H1 (cell line): Measurements from ENCODE around the gene CCDC159. TPM values are rescaled to one million over a fixed set of nuclear protein-coding genes. Genes with fewer than 3 reads are reported as not detected.

Source experiments
- EGR1 ChIP-seq: IDR thresholded peaks from 2 replicates; pipeline ENCODE4 v1.6.1; 2011; ENCODE audit warnings: low read depth, low read length, borderline replicate concordance
- JUN ChIP-seq: IDR thresholded peaks from 2 replicates; pipeline ENCODE4 v1.6.1; 2011; ENCODE audit warnings: low read depth, mild to moderate bottlenecking, improper control_type of control experiment, low read length
- POU5F1 ChIP-seq: IDR thresholded peaks from 2 replicates; pipeline ENCODE4 v1.6.1; 2011; ENCODE audit warnings: low read depth, mild to moderate bottlenecking, low read length, moderate library complexity
- RFX5 ChIP-seq: IDR thresholded peaks from 2 replicates; pipeline ENCODE4 v1.6.1; 2011; ENCODE audit warnings: low read depth, low read length, improper control_type of control experiment, borderline replicate concordance
- YY1 ChIP-seq: IDR thresholded peaks from 2 replicates; pipeline ENCODE4 v1.6.1; 2011; ENCODE audit warnings: low read depth, mild to moderate bottlenecking, low read length
- polyA plus RNA-seq, 7 experiments: library from polyadenylated mRNA; depleted of rRNA in 3 of 7; stranded (reverse) in 5 of 7; unstranded in 2 of 7; fragments of >200 nt in 5 of 7; fragments of 200-250 nt in 2 of 7; gene quantifications; 1 replicate in 5 of 7; 2 replicates in 1 of 7; 4 replicates in 1 of 7; pipeline versions ENCODE4 v1.2.1 to v1.2.3, GENCODE V29; 2011 to 2013; ENCODE audit warnings: missing spikeins in 2 of 7, mixed read lengths in 2 of 7
- total RNA-seq: library from RNA; stranded (reverse); fragmentation: NEBNext Ultra II Directional; extraction: Animal tissue kit (Norgen Biotek cat#: 25700); gene quantifications from 2 replicates; pipeline ENCODE4 v1.2.1, GENCODE V29; 2021
- TF ChIP-seq, protein P1 (sequence below): fragments of 300-600 bp; sonication (generic); IDR thresholded peaks from 2 replicates; pipeline ENCODE4 v1.7.1; 2012; ENCODE audit warnings: low read length, moderate library complexity, mild to moderate bottlenecking, inconsistent platforms; ENCODE audit not compliant: insufficient replicate concordance
- TF ChIP-seq, protein P2 (sequence below), 3 experiments: IDR thresholded peaks; 1 replicate in 2 of 3; 2 replicates in 1 of 3; pipeline versions ENCODE4 v1.5.1 to v1.6.1; 2011; ENCODE audit warnings: low read length in 3 of 3, mild to moderate bottlenecking in 3 of 3, inconsistent platforms in 2 of 3, low read depth in 1 of 3, moderate library complexity in 1 of 3; ENCODE audit not compliant: insufficient read depth in 1 of 3; ENCODE audit errors: control extremely low read depth in 1 of 3

CCDC159 gene
- total and polyA plus RNA-seq, 2 of the 8 experiments (the other 6 are each of a cell fraction or from before 2014, with no cell fraction given): 4.0 to 5.4 TPM

DNA sequence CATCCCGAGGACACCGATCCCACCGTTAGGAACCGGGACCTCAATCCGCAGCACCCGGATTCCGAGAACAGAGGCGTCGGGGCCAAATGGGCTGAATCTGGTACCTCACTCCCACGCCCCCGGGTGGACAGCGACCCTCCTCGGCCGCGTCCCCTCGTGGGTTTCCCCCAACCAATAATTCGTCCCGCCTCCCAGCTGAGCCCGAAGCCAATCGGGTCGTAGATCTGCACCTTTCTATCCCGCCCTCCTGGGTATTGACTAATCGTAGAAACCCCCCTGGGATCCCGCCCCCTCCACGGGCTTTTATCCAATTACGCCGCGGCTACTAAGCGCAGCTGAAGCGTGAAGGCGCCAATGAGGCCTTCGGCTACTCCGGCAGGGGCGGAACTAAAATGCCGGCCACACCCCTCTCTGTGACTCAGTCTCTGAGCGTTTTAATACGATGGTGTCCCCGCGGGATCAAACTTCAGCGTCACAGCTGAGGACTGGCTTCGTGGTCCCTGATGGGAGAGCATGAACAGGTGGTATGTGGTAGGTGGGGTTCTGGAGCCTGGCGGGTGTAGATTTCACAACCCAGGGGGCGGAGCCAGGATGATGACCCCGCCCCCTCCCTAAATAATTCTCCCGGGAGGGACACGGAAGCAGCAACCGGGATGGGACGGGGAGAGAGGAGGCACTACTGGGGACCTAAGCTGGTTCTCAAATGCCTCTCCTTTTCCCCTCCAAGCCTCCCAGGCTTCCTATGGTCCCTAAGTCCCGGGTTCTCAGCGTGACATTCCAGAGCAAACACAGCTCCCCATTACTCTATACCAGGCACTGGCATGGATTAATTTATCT, at the start of gene CCDC159, which contains the start of gene TMEM205 (continued):
- TF ChIP-seq, protein P1, sequence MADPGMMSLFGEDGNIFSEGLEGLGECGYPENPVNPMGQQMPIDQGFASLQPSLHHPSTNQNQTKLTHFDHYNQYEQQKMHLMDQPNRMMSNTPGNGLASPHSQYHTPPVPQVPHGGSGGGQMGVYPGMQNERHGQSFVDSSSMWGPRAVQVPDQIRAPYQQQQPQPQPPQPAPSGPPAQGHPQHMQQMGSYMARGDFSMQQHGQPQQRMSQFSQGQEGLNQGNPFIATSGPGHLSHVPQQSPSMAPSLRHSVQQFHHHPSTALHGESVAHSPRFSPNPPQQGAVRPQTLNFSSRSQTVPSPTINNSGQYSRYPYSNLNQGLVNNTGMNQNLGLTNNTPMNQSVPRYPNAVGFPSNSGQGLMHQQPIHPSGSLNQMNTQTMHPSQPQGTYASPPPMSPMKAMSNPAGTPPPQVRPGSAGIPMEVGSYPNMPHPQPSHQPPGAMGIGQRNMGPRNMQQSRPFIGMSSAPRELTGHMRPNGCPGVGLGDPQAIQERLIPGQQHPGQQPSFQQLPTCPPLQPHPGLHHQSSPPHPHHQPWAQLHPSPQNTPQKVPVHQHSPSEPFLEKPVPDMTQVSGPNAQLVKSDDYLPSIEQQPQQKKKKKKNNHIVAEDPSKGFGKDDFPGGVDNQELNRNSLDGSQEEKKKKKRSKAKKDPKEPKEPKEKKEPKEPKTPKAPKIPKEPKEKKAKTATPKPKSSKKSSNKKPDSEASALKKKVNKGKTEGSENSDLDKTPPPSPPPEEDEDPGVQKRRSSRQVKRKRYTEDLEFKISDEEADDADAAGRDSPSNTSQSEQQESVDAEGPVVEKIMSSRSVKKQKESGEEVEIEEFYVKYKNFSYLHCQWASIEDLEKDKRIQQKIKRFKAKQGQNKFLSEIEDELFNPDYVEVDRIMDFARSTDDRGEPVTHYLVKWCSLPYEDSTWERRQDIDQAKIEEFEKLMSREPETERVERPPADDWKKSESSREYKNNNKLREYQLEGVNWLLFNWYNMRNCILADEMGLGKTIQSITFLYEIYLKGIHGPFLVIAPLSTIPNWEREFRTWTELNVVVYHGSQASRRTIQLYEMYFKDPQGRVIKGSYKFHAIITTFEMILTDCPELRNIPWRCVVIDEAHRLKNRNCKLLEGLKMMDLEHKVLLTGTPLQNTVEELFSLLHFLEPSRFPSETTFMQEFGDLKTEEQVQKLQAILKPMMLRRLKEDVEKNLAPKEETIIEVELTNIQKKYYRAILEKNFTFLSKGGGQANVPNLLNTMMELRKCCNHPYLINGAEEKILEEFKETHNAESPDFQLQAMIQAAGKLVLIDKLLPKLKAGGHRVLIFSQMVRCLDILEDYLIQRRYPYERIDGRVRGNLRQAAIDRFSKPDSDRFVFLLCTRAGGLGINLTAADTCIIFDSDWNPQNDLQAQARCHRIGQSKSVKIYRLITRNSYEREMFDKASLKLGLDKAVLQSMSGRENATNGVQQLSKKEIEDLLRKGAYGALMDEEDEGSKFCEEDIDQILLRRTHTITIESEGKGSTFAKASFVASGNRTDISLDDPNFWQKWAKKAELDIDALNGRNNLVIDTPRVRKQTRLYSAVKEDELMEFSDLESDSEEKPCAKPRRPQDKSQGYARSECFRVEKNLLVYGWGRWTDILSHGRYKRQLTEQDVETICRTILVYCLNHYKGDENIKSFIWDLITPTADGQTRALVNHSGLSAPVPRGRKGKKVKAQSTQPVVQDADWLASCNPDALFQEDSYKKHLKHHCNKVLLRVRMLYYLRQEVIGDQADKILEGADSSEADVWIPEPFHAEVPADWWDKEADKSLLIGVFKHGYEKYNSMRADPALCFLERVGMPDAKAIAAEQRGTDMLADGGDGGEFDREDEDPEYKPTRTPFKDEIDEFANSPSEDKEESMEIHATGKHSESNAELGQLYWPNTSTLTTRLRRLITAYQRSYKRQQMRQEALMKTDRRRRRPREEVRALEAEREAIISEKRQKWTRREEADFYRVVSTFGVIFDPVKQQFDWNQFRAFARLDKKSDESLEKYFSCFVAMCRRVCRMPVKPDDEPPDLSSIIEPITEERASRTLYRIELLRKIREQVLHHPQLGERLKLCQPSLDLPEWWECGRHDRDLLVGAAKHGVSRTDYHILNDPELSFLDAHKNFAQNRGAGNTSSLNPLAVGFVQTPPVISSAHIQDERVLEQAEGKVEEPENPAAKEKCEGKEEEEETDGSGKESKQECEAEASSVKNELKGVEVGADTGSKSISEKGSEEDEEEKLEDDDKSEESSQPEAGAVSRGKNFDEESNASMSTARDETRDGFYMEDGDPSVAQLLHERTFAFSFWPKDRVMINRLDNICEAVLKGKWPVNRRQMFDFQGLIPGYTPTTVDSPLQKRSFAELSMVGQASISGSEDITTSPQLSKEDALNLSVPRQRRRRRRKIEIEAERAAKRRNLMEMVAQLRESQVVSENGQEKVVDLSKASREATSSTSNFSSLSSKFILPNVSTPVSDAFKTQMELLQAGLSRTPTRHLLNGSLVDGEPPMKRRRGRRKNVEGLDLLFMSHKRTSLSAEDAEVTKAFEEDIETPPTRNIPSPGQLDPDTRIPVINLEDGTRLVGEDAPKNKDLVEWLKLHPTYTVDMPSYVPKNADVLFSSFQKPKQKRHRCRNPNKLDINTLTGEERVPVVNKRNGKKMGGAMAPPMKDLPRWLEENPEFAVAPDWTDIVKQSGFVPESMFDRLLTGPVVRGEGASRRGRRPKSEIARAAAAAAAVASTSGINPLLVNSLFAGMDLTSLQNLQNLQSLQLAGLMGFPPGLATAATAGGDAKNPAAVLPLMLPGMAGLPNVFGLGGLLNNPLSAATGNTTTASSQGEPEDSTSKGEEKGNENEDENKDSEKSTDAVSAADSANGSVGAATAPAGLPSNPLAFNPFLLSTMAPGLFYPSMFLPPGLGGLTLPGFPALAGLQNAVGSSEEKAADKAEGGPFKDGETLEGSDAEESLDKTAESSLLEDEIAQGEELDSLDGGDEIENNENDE: no peak
- TF ChIP-seq, protein P2, sequence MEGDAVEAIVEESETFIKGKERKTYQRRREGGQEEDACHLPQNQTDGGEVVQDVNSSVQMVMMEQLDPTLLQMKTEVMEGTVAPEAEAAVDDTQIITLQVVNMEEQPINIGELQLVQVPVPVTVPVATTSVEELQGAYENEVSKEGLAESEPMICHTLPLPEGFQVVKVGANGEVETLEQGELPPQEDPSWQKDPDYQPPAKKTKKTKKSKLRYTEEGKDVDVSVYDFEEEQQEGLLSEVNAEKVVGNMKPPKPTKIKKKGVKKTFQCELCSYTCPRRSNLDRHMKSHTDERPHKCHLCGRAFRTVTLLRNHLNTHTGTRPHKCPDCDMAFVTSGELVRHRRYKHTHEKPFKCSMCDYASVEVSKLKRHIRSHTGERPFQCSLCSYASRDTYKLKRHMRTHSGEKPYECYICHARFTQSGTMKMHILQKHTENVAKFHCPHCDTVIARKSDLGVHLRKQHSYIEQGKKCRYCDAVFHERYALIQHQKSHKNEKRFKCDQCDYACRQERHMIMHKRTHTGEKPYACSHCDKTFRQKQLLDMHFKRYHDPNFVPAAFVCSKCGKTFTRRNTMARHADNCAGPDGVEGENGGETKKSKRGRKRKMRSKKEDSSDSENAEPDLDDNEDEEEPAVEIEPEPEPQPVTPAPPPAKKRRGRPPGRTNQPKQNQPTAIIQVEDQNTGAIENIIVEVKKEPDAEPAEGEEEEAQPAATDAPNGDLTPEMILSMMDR (IDR thresholded peaks at IDR 0.05; ENCODE audit: control extremely low read depth in 1 of 3, insufficient read depth in 1 of 3, low read depth in 1 of 3, low read length in 3 of 3): no peak
- peak; percentile 35; the same call in 1 of the 2 replicates for TF ChIP-seq EGR1
- no peak for TF ChIP-seq RFX5
- TF ChIP-seq JUN: no peak
- TF ChIP-seq YY1: no peak
- no peak for TF ChIP-seq POU5F1
